Measurements from ENCODE around the gene SPATS2.
"Not testable (repeated sequence)": the region's sequence is repeated elsewhere in the genome, so short reads cannot be mapped to it uniquely, and the experiment has no call there.

SPATS2 gene

DNA sequence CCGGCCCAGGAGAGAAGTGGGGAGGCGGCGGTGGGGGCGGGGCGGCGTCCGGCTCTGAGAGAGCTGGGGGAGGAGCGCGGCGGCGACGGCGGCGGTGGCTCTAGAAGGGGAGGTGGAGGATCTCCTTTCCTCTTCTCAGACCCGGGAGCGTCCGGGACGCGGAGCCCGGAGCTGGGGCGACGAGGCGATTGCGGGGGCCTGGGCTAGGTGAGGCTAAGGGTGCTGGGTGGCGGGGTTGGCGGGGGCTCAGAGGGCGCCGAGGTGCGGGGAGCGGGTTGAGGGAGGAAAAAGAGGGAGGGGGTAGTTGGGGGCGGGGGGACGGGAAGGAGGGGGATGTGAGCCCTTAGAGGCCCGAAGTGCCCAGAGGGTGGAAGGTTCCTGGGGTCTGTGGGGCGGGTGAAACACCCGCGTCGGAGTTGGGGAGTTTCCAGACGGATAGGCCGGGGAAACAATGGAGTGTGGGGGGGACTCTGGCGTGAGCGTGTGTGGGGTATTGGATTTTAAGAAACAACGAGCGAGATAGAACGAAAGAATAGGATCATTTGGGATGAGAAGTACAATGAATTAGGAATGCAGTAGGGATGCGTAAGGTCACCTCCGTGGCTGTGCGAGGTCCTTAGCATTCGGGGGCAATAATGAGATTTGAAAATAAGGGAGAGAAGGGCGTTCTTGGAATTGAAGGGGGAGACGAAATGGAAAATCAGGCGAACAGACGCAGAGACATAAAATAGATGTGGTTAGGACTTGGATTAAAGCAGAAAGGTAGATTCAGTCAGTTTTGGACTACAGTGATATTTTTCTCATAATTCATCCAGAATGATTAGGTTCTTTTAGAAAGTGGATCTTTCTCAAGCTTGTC, at the start of gene SPATS2:
SPATS2 (plus strand) TSS at position 82 of the 859 bp plus-strand sequence. CDS start 93,551 bp downstream, outside the sequence.
- DNase-seq: peak; percentile 33

DNA sequence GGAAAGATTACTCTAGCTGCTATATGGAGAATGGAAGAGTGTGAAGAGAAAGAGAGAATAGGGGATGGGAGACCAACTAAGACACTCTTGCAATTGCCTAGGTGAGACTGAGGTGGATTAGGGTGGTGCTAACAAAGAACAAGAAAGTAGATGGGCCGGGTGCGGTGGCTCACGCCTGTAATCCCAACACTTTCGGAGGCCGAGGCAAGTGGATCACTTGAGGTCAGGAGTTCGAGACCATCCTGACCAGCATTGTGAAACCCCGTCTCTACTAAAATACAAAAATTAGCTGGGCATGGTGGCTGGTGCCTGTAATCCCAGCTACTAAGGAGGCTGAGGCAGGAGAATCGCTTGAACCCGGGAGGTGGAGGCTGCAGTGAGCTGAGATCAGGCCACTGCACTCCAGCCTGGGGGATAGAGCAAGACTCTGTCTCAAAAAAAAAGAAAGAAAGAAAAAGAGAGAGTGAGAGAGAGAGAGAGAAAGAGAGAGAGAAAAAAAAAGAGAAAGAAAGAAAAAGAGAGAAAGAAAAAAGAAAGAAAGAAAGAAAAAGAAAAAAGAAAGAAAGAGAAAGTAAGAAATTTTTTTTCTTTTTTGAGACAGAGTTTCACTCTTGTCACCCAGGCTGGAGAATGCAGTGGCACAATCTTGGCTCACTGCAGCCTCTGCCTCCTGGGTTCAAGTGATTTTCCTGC, 46.7 kb upstream of the SPATS2 start:
- DNase-seq: not testable (repeated sequence)

DNA sequence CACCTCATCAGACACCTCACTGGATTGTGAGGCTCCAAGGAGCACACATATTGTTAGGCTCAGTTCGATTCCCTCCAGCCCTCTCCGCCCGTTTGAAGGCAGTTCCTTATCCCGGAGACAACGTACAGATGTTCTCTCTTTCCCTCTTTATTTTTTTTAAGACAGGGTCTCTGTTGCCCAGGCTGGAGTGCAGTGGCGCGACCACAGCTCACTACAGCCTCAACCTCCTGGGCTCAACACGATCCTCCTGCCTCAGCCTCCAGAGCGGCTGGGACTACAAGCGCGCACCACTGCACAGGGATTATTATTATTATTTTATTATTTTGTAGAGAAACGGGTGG, 44.9 kb upstream of the SPATS2 start:
- no peak for DNase-seq

DNA sequence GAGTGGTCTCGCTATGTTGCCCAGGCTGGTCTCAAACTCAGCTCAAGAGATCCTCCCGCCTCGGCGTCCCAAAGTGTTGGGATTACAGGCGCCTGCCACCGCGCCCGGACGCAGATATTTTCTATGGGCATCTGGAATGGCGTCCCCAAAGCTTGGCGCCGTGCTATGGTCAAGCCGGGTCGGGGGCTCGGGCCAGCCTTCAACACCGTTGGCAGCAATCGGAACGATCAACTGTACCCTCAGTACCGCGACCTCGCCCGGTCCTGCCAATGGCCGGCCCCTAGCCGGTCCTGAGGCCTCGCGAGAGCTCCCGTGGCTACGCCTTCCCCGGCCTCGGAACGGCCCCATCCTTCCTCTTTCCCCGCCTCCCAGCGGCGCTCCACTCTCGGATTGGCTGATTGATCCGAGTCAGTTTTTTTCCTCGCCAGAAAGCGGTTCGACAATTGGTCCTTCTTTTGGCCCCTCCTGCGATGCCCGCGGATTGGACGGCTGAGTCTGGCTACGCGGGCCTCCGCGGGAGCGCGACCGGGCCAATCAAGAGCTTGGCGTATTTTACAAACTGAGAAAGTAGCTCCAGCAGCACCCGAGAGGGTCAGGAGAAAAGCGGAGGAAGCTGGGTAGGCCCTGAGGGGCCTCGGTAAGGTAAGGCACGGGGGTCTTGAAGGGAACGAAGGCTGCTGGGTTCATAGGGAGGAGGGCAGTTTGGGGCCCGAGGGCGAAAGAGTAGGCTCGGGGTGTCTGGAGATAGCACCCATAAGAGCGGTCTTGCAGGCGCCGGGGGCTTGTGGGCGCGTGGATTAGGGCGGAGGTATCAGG, 44.3 kb upstream of the SPATS2 start, which contains the start of gene TROAP:
TROAP (plus strand) TSS at position 548 of the 816 bp plus-strand sequence. CDS start 354 bp downstream, outside the sequence.
- DNase-seq: peak; percentile 95

DNA sequence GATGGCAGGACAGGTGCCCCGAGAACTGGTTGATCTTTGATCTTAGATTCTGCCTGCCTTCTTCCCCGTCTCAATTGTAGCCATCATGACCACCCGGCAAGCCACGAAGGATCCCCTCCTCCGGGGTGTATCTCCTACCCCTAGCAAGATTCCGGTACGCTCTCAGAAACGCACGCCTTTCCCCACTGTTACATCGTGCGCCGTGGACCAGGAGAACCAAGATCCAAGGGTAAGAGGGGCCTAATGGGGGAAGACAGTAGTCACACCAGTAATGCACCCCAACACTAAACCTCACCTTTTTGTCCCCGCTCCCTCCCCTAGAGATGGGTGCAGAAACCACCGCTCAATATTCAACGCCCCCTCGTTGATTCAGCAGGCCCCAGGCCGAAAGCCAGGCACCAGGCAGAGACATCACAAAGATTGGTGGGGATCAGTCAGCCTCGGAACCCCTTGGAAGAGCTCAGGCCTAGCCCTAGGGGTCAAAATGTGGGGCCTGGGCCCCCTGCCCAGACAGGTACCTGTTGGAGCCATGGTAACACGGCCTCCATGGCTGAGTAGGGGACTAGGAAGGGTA, 43.7 kb upstream of the SPATS2 start:
- no peak for DNase-seq

DNA sequence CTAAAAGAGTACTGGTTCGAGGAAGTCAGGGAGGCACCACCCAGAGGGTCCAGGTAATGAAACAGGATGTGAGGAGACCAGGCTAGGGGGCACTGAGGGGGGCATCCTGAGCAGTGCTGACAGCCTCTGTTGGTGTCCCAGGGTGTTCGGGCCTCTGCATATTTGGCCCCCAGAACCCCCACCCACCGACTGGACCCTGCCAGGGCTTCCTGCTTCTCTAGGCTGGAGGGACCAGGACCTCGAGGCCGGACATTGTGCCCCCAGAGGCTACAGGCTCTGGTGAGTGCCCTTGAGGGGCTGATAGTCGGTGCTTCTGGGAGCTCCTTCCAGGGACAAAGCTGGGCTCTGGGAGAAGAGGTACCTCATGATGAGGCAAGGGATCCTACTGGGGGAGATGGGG, 41.7 kb upstream of the SPATS2 start:
- no peak for DNase-seq

DNA sequence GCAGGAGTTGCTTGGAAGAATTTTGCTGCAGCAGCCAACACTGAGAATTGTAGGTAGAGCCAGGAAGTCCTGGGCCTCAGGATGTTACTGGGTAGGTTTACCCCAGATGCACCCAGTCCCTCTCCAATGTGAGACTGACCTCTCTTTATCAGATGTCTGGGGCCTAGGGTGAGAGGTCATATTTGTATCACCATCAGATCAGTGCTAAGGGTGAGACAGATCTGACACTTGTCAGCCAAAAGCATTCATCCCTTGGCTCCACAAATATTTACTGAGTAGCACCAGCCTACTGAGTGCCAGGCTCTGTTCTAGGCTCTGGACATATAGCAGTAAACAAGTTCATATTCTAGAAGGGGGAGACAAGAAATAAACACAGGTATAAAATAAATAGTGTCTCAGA, 39.9 kb upstream of the SPATS2 start:
- no peak for DNase-seq

DNA sequence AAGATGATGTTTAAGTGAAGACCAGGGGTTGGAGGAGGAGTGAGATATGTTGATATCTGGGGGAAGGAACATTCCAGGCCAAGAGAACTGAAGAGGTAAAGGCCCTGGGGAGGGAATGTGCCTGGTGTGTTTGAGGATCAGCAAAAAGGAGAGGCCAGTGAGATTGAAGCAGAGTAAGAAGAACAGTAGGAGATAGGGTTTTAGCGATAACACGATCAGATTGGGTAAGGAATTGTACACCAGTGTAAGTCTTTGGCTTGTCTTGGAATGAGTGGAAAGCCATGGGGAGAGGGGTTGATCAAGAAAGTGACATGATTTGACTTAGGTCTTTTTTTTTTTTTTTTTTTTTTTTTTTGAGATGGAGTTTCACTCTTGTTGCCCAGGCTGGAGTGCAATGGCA, 39.4 kb upstream of the SPATS2 start:
- DNase-seq: no peak

DNA sequence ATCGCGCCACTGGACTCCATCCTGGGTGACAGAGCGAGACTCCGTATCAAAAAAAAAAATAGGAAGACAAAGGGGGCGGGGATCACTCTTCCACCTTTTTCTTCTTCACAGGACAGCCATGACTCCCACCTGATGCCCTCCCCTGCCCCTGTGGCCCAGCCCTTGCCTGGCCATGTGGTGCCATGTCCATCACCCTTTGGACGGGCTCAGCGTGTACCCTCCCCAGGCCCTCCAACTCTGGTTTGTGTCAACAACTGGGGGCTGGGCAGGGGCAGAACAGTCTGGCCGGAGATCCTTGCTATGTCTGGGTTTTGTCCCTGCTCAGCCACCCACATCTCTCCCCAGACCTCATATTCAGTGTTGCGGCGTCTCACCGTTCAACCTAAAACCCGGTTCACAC, 38.4 kb upstream of the SPATS2 start:
- no peak for DNase-seq

DNA sequence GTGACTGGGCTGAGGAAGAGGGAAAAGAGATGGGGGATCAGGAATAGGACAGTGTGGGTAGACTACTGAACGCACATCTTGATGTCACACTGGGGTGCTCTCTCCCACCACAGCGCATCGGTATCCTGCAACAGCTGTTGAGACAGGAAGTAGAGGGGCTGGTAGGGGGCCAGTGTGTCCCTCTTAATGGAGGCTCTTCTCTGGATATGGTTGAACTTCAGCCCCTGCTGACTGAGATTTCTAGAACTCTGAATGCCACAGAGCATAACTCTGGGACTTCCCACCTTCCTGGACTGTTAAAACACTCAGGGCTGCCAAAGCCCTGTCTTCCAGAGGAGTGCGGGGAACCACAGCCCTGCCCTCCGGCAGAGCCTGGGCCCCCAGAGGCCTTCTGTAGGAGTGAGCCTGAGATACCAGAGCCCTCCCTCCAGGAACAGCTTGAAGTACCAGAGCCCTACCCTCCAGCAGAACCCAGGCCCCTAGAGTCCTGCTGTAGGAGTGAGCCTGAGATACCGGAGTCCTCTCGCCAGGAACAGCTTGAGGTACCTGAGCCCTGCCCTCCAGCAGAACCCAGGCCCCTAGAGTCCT, 37.1 kb upstream of the SPATS2 start:
- no peak for DNase-seq

DNA sequence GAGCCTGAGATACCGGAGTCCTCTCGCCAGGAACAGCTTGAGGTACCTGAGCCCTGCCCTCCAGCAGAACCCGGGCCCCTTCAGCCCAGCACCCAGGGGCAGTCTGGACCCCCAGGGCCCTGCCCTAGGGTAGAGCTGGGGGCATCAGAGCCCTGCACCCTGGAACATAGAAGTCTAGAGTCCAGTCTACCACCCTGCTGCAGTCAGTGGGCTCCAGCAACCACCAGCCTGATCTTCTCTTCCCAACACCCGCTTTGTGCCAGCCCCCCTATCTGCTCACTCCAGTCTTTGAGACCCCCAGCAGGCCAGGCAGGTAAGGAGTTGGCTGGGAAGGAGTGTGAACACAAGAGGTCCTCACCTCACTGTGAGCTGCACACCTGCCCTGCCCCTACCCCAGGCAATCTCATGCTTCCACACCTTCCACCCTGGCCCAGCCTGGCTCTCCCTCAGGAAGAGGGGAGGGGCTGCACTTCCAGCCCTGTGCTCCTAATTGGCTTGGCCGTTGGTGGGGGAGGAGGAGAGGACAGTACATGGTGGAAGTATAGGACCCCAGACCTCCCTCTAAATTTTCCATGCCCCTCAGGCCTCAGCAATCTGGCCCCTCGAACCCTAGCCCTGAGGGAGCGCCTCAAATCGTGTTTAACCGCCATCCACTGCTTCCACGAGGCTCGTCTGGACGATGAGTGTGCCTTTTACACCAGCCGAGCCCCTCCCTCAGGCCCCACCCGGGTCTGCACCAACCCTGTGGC, 36.5 kb upstream of the SPATS2 start:
- no peak for DNase-seq

DNA sequence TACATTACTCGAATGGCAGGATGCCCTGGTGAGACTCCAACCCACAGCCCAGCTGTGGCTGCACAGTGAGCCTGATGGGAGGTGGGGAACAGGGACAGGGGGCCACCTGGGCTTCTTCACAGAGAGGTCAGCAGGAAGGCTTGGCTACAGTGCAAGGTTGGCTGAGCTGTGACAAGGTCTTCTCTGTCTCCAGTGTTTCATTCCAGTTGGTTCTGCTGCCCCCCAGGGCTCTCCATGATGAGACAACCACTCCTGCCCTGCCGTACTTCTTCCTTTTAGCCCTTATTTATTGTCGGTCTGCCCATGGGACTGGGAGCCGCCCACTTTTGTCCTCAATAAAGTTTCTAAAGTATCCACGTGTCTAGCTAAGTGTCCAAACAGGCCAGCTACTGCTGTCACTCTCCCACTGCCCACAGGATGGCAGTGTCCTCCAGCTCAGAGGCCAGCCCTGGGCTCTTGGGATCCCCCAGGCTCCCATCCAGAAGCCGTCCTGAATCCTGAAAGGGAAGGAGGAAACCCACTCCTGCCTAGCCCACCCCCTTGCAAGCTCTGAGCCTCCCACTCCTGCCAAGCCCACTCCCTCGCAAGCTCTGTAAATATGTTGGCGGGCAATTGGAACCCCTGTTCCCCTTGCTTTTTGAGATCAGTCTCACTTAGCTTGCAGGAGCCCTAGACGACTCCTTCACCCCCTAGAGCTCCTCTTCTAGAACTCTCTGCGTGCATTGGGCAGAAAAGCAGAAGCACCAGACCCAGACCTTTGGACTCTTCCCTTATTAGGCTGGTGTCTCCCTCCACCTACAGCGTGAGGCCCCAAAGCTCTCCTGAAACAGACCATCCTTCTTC, 35.7 kb upstream of the SPATS2 start:
- peak; percentile 22 for DNase-seq

DNA sequence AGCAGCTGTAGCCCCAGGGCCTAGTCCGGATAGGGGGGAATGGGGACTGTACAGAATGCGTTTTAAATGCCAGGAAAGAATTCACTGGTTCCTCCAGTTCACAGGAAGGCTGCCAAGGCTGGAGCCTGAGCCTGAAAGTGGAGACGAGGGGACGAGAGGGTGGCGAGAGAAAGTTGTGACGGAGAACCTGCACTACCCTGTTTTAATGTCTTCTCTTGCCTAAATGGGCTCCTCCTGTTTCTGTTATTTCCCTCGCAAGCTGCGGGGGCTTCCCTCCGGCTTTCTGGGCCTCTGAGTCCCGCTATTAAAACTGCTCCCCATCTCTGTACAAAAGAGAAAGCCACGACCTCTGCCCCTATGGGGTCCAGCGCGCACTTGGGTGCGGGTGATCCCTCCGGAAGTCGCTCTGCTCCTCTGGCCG, 34.8 kb upstream of the SPATS2 start:
- no peak for DNase-seq

DNA sequence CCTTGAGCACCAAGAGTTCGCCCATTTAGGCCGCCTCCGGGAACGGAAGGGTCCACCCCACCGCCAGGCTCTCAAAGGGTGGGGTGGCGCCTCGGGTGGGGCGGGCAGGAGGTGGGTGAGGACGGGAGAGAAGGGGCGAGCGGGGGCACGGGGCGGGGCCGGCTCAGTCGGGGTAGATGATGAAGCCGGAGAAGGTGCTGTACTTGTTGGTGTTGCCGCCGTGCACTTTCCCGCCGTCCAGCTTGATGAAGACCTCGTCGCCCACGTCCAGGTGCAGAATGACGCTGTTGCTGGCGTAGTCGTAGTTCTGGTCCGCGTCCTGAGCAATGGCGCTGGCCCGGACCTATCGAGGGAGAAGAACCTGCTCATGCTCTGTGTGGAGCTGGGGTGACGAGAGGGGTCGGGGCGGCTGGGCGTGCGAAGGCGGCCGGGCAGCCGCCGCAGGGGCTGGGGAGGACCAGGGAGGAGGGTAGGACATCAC, 34.3 kb upstream of the SPATS2 start:
- DNase-seq: no peak

DNA sequence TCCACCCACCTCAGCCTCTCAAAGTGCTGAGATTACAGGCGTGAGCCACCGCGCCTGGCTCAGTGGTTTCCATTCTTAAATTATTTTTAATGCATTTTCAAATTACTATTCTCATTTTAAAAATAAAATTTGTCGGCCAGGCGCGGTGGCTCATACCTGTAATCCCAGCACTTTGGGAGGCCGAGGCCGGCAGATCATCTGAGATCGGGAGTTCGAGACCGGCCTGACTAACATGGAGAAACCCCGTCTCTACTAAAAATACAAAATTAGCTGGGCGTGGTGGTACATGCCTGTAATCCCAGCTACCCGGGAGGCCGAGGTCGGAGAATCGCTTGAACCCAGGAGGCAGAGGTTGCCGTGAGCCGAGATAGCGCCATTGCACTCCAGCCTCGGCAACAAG, 33.5 kb upstream of the SPATS2 start:
- not testable (repeated sequence) for DNase-seq

DNA sequence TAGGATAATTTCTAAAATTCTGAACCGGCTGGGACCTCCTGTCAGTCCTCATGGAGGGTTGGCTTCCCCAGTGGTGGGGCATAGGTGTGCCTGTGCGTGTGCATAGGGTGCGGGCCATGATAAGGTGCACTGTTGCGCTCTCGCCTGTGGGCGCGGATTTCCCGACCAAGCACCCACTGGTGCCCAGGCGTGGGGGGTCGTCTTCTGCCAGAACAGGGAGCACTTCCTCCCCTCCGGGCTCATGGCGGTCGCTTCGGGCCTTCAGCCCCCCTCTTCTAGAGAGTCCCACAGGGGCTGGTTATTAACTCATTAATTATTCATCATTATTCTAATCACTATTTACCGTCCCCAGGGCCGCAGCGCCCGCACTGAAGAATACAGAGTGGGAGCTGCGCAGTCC, 33.0 kb upstream of the SPATS2 start:
- no peak for DNase-seq

DNA sequence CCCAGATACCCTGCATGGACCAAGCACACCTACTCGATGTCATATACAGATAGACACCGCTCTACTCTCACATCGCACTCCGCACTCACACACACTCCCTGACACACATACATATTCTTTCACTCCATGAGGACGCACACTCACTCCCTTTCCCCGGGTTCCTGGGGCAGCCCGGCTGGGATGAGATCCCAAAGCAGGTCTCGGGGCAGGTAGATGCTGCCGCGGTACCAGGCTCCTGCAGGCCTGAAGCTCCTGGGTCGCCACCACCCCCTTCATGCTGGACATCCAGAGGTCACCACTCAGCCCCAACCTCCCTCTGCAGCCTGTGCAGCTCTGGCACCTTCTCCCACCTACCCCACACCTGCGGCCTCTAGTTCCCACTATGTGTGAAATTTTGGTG, 32.6 kb upstream of the SPATS2 start:
- no peak for DNase-seq

DNA sequence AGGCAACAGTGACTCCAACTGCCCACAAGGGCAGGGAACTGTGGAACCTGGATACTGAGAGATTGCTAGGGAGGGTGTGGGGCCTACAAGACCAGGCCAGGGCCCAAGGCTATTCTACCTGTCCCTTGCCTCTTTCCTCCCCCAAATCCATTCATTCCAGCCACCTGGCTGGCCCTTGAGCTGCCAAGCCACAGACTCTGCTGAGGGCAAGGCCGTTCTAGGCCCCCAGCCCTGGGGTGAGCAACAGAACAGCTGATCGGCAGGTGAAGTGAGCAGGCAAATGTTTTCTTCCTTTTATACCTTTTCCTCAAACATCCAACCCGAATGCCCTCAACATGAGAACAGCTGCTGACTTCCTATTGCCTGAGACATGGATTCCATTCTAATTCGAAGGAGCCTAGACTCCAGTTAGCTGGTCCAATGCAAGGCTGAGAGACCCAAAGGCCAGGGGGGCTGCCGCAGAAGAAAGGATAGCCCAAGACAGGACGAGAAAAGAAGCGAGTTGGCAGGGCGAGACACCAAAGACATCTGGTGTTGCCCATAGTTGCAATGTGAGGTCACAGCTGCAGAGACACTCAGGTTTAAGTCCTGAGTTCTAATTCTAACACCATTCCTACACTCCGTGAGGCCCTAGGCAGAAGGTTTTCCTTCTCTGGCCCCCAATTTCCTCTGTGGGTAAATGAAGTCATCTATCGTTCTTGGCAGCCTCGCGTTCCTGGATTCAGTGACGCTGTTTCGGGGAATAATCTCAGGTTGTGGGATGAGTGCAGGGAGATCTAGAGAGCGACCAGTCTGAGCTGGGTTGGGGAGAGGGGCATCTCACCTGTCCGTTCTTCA, 31.9 kb upstream of the SPATS2 start:
- no peak for DNase-seq

DNA sequence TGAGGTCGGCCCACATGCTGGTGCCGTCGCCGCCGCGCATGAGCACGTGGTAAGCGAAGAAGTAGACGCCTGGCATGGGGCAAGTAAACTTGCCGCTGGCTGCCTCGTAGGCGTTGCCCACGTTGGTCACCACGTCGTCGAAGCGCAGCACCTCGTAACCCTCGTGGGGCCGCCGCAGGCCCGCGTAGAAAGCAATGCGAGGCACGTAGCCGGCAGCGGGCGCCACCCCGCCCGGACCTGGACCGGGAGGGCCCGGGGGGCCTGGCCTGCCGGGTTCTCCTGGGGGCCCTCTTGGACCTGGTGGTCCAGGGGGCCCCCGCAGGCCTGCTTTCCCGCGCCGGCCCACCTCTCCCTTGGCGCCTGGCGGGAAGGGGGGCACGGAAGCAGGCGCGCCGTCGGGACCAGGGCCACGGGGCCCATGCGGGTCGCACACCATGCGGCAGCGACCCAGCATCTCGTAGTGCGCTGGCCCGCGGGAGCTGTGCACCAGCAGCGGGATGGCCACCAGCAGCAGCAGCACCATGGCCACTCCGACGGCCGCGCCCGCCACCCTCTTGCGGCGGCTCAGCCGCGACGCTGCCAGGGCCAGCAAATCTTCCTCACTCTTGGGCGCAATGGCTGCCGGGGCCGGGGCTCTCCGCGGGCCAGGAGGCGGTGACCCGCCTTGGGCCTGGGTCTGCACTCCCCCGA, 31.2 kb upstream of the SPATS2 start:
- DNase-seq: no peak

Data from NCI-H1694 (cell line).